ENCODE data around the gene DLGAP3. TPM values are rescaled to one million over a fixed set of nuclear protein-coding genes. Genes with fewer than 3 reads are reported as not detected.
A peak's percentile ranks its signal among the peaks of the same experiment; 100 is the strongest.
"Not testable (repeated sequence)": the region's sequence is repeated elsewhere in the genome, so short reads cannot be mapped to it uniquely, and the experiment has no call there.

Gene DLGAP3
- total RNA-seq, 4 donors from 2014 or later: 0.15 TPM; not detected in 3

- Histone ChIP-seq H3K27me3 (peaks cover 0 to 8% (median 0%) of the 10 kb centered on the region in 3 donors), H3K4me3 (no peak overlapping the region), H3K4me1 (no peaks in the 10 kb centered on the region), H3K9me3 (peaks cover 0 to 4% (median 0%) of the 10 kb centered on the region in 3 donors), H3K27ac (no peak overlapping the region), H3K36me3 (no peaks in the 10 kb centered on the region)
- intact Hi-C loops (cut with DNase I; ENCODE audit: low total_unique reads) (no loop called here), in situ Hi-C loops (cut with MboI; ENCODE audit: low sequenced_read_pairs in 4 of 4) (no loop called here)
- ATAC-seq (no peak), DNase-seq (no peak)
- TF ChIP-seq CTCF (IDR thresholded peaks at IDR 0.05 in 4 of 5, conservative IDR thresholded peaks at IDR 0.05 in 1 of 5): no peak
- no peak for TF ChIP-seq POLR2A (IDR thresholded peaks at IDR 0.05)
Measured at GRCh38 chr1:34946211-34946610, 16.8 kb upstream of the DLGAP3 start.

- ATAC-seq; H3K9me3 ChIP-seq; H3K4me3 ChIP-seq; in situ Hi-C loops (cut with MboI; ENCODE audit: low sequenced_read_pairs in 4 of 4); intact Hi-C loops (cut with DNase I; ENCODE audit: low total_unique reads); H3K4me1 ChIP-seq; H3K36me3 ChIP-seq; H3K27me3 ChIP-seq; DNase-seq; H3K27ac ChIP-seq: not testable (repeated sequence)
Measured at GRCh38 chr1:34941798-34942197, 12.3 kb upstream of the DLGAP3 start.

- intact Hi-C loops (cut with DNase I; ENCODE audit: low total_unique reads): no loop called here
Measured at GRCh38 chr1:34930702-34931071, 1.2 kb upstream of the DLGAP3 start.

GRCh38 chr1:34929853-34930701, 627 bp upstream of the DLGAP3 start:
- Histone ChIP-seq H3K4me3 (peak overlapping the region; percentile 37 to 45 (median 43)), H3K36me3 (no peaks in the 10 kb centered on the region), H3K27ac (no peak overlapping the region), H3K4me1 (peaks cover 0 to 9% of the 10 kb centered on the region in 2 donors), H3K27me3 (peaks cover 49 to 60% (median 49%) of the 10 kb centered on the region in 3 donors), H3K9me3 (no peaks in the 10 kb centered on the region)
- TF ChIP-seq POLR2A (IDR thresholded peaks at IDR 0.05) (no peak), CTCF (IDR thresholded peaks at IDR 0.05 in 4 of 5, conservative IDR thresholded peaks at IDR 0.05 in 1 of 5) (no peak)
- DNase-seq: no peak
- in situ Hi-C loops (cut with MboI; ENCODE audit: low sequenced_read_pairs in 4 of 4): no loop called here
- no peak for ATAC-seq
- intact Hi-C loops (cut with DNase I; ENCODE audit: low total_unique reads): no loop called here

More at GRCh38 chr1:34930702-34931071, 1.2 kb upstream of the DLGAP3 start:
- in situ Hi-C loops (cut with MboI; ENCODE audit: low sequenced_read_pairs in 4 of 4): no loop called here
- Histone ChIP-seq H3K27me3 (peaks cover 49 to 59% (median 49%) of the 10 kb centered on the region in 3 donors), H3K27ac (no peak overlapping the region), H3K4me3 (no peak overlapping the region), H3K4me1 (peaks cover 0 to 9% of the 10 kb centered on the region in 2 donors), H3K9me3 (no peaks in the 10 kb centered on the region), H3K36me3 (no peaks in the 10 kb centered on the region)
- ATAC-seq (no peak), DNase-seq (no peak)
- TF ChIP-seq CTCF (IDR thresholded peaks at IDR 0.05 in 4 of 5, conservative IDR thresholded peaks at IDR 0.05 in 1 of 5): no peak
- no peak for TF ChIP-seq POLR2A (IDR thresholded peaks at IDR 0.05)

- ATAC-seq: no peak
- H3K9me3 ChIP-seq: no peaks in the 10 kb centered on the region
- in situ Hi-C loops (cut with MboI; ENCODE audit: low sequenced_read_pairs in 4 of 4) (no loop called here), intact Hi-C loops (cut with DNase I; ENCODE audit: low total_unique reads) (no loop called here)
- H3K4me3 ChIP-seq: peak overlapping the region in 3 of 4 donors; percentile 34 to 43 (median 42)
- no peak overlapping the region for H3K27ac ChIP-seq
- H3K4me1 ChIP-seq: peaks cover 0 to 9% of the 10 kb centered on the region in 2 donors
- no peaks in the 10 kb centered on the region for H3K36me3 ChIP-seq
- no peak for TF ChIP-seq POLR2A (IDR thresholded peaks at IDR 0.05)
- TF ChIP-seq CTCF (IDR thresholded peaks at IDR 0.05 in 4 of 5, conservative IDR thresholded peaks at IDR 0.05 in 1 of 5): no peak
- peaks cover 49 to 60% (median 53%) of the 10 kb centered on the region in 3 donors for H3K27me3 ChIP-seq
- no peak for DNase-seq
Measured at GRCh38 chr1:34928699-34929496, 552 bp downstream of the DLGAP3 start.
